ENCODE data around the gene CNTNAP2. TPM values are rescaled to one million over a fixed set of nuclear protein-coding genes. Genes with fewer than 3 reads are reported as not detected.

Gene CNTNAP2
- total RNA-seq, 2 donors from 2014 or later: 171 to 228 TPM

- Mint-ChIP-seq H3K4me1 (no peaks in the 10 kb centered on the region), H3K4me3 (no peak overlapping the region), H3K9me3 (peaks cover 6% of the 10 kb centered on the region), H3K27me3 (ENCODE audit: insufficient read depth) (no peaks in the 10 kb centered on the region), H3K36me3 (ENCODE audit: low read depth) (no peaks in the 10 kb centered on the region), H3K27ac (no peak overlapping the region)
- Histone ChIP-seq H3K4me1 (ENCODE audit: control insufficient read depth, insufficient read depth, low read length) (no peaks in the 10 kb centered on the region), H3K27me3 (ENCODE audit: control insufficient read depth, insufficient read depth, low read length, poor library complexity, severe bottlenecking) (no peaks in the 10 kb centered on the region), H3K36me3 (ENCODE audit: control insufficient read depth, insufficient read depth, low read length) (no peaks in the 10 kb centered on the region), H3K9ac (ENCODE audit: extremely low read depth, low read length, poor library complexity, severe bottlenecking) (no peak overlapping the region), H3K9me3 (ENCODE audit: control insufficient read depth, low read length) (no peaks in the 10 kb centered on the region), H3K4me3 (ENCODE audit: low read length) (no peak overlapping the region), H3K27ac (ENCODE audit: low read depth, low read length) (no peak overlapping the region)
- DNase-seq: no peak
- WGBS, 2 experiments (ENCODE audit: insufficient coverage in 1 of 2, insufficient read length in 1 of 2): 93 to 100% methylated on average over 2 to 6 of the region's 6 CpGs
- TF ChIP-seq CTCF (conservative IDR thresholded peaks at IDR 0.05): no peak
Measured at GRCh38 chr7:147708871-147709270, 1592.3 kb downstream of the CNTNAP2 start.

- H3K27ac Mint-ChIP-seq: no peak overlapping the region
- no peak for DNase-seq
- H3K4me3 Mint-ChIP-seq: no peak overlapping the region
- no peaks in the 10 kb centered on the region for H3K27me3 Mint-ChIP-seq (ENCODE audit: insufficient read depth)
- Histone ChIP-seq H3K4me3 (ENCODE audit: low read length) (no peak overlapping the region), H3K27me3 (ENCODE audit: control insufficient read depth, insufficient read depth, low read length, poor library complexity, severe bottlenecking) (no peaks in the 10 kb centered on the region), H3K36me3 (ENCODE audit: control insufficient read depth, insufficient read depth, low read length) (no peaks in the 10 kb centered on the region), H3K4me1 (ENCODE audit: control insufficient read depth, insufficient read depth, low read length) (no peaks in the 10 kb centered on the region), H3K9me3 (ENCODE audit: control insufficient read depth, low read length) (no peaks in the 10 kb centered on the region), H3K27ac (ENCODE audit: low read depth, low read length) (no peak overlapping the region), H3K9ac (ENCODE audit: extremely low read depth, low read length, poor library complexity, severe bottlenecking) (no peak overlapping the region)
- H3K36me3 Mint-ChIP-seq (ENCODE audit: low read depth): no peaks in the 10 kb centered on the region
- H3K4me1 Mint-ChIP-seq: no peaks in the 10 kb centered on the region
- 91% methylated on average over 2 of the region's 2 CpGs; no CpG with 5 or more reads in 1 of the 2 experiments for WGBS, 2 experiments (ENCODE audit: insufficient coverage in 1 of 2, insufficient read length in 1 of 2)
- no peaks in the 10 kb centered on the region for H3K9me3 Mint-ChIP-seq
- TF ChIP-seq CTCF (conservative IDR thresholded peaks at IDR 0.05): no peak
Measured at GRCh38 chr7:147711447-147711846, 1594.8 kb downstream of the CNTNAP2 start.

DNA sequence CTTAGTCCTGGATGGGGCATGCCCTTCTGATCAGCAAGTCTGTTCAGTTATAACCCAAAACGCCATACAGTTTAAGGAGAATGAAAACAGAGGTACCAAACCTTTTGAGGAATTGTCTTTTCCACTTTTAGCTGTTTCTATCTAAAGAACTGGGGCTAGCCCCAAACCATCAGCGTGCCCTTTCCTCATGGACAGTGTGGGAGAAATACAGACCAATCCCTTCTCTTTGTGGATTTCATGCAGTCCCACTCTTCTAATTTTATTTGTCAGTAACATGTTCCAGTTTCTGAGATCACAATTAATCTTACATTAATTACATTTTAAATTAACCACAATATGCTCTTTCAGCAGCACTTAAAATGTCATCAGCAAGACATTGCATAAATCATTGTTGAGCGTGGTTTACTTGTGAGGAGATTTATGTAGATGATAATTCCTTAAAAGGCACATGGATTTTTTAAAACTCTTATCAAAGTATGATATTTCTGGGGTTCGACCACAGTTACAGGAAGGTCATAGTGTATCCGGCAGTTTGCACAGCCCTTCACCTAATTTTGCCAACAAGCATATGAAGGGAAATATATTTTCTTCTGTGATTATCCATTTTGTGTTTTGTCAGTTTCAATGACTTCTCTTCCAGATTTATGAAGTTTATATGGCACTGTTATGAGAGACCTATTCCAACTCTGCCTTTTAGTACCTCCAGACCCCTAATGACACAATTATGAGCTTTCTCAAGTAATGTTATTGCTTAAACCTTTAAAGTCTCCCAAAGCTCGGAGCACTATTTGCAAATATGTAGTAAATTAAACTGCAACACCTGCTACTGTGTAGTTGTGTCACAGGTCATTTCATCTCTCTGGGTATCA is 1605.6 kb downstream of the CNTNAP2 start:
- peaks cover 5% of the 10 kb centered on the region for H3K4me1 Mint-ChIP-seq
- Histone ChIP-seq H3K4me3 (ENCODE audit: low read length) (no peak overlapping the region), H3K36me3 (ENCODE audit: control insufficient read depth, insufficient read depth, low read length) (no peaks in the 10 kb centered on the region), H3K27me3 (ENCODE audit: control insufficient read depth, insufficient read depth, low read length, poor library complexity, severe bottlenecking) (peaks cover 8% of the 10 kb centered on the region), H3K27ac (ENCODE audit: low read depth, low read length) (no peak overlapping the region), H3K9ac (ENCODE audit: extremely low read depth, low read length, poor library complexity, severe bottlenecking) (no peak overlapping the region), H3K4me1 (ENCODE audit: control insufficient read depth, insufficient read depth, low read length) (no peaks in the 10 kb centered on the region), H3K9me3 (ENCODE audit: control insufficient read depth, low read length) (no peaks in the 10 kb centered on the region)
- no peak for TF ChIP-seq CTCF (conservative IDR thresholded peaks at IDR 0.05)
- WGBS, 2 experiments (ENCODE audit: insufficient coverage in 1 of 2, insufficient read length in 1 of 2): 87 to 95% methylated on average over 5 to 6 of the region's 6 CpGs
- no peak for DNase-seq
- no peaks in the 10 kb centered on the region for H3K9me3 Mint-ChIP-seq
- no peak overlapping the region for H3K27ac Mint-ChIP-seq
- no peaks in the 10 kb centered on the region for H3K27me3 Mint-ChIP-seq (ENCODE audit: insufficient read depth)
- no peak overlapping the region for H3K4me3 Mint-ChIP-seq
- H3K36me3 Mint-ChIP-seq (ENCODE audit: low read depth): no peaks in the 10 kb centered on the region
